ENCODE measurements around the gene ZNF273.

DNA sequence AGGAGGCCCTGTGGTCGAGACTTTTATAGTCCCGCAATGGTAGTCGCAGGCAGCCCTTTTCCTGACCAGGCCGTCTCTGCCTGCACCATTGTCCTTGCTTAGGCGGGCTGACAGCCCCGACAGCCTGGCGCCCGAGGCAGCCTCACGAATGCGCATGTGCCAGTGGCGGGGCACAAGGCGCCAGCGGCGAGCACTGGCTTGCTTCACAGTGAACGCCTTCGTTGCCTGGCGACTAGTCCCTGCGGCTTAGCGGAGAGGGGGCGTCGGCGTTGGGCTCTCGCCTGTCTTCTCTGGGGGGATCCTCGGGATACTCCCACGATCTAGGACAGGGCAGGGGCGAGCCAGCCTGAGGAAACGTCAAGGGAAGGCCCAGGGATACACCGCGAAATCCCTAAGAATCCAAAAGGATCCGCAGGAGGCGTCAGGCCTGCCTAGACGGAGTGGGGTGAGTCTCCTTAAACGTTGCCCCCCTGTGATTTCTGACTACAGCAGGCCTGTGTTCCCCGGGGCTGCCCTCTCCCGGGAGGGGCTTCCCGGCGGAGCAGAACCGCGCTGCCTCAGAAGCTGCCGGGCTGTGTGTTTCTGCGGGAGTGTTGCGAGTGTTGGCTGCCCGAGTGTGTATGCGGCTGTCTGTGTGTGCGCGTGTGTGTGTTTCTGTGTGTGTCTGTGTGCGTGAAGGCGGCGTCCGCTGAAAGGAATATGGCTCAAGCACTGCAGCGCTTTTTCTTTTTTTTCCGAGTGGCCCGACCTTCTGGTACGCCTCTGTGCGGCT lies 20.5 kb upstream of the ZNF273 start:
- TF ChIP-seq, protein P1, sequence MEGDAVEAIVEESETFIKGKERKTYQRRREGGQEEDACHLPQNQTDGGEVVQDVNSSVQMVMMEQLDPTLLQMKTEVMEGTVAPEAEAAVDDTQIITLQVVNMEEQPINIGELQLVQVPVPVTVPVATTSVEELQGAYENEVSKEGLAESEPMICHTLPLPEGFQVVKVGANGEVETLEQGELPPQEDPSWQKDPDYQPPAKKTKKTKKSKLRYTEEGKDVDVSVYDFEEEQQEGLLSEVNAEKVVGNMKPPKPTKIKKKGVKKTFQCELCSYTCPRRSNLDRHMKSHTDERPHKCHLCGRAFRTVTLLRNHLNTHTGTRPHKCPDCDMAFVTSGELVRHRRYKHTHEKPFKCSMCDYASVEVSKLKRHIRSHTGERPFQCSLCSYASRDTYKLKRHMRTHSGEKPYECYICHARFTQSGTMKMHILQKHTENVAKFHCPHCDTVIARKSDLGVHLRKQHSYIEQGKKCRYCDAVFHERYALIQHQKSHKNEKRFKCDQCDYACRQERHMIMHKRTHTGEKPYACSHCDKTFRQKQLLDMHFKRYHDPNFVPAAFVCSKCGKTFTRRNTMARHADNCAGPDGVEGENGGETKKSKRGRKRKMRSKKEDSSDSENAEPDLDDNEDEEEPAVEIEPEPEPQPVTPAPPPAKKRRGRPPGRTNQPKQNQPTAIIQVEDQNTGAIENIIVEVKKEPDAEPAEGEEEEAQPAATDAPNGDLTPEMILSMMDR (conservative IDR thresholded peaks at IDR 0.05; ENCODE audit: low read length) = no peak
- TF ChIP-seq EZH2phosphoT487 (IDR thresholded peaks at IDR 0.05; ENCODE audit: borderline replicate concordance) = no peak

Measured in Loucy (cell line).